Measurements from ENCODE around the gene DNM1. TPM values are rescaled to one million over a fixed set of nuclear protein-coding genes. Genes with fewer than 3 reads are reported as not detected.

Gene DNM1
- total and polyA plus RNA-seq, 2 of the 8 experiments (the other 6 are each of a cell fraction or from before 2014, with no cell fraction given) = 34.3 to 62.7 TPM

DNA sequence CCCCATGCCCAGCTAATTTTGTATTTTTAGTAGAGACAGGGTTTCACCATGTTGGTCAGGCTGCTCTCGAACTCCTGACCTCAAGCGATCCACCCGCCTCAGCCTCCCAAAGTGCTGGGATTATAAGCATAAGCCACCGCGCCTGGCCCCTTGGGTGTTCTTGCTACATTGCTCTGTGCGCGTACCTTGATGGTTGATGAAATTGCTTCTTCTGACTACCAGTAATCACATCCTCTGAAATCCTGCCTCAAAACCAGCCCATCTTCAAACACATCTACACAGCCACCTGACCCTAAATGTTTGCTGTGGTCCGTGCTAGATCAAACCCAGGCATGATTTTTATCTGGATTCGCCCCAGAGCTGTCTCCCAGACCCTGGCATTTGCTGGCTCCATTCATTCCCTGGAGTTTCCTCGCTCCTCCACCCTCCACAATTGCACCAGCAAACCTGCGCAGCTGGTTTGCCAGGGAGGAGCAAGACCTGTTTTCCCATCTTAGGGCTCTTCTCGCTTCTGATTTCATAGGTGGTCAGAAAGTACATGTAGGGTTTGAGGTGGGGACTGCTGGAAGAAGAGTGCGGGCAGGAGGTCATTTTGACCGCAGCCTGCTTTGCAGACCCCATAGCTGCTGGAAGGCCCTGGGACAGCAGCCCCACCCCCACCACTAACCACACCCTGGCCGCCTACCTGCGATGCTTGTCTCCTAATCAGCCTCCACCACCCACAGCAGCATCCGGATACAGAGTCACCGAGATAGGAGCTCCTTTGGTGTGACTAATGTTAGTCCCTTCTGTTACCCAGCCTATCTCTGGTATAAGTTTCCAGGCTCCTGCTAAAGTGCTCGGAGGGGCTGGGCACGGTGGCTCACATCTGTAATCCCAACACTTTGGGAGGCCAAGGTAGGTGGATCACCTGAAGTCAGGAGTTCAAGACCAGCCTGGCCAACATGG lies 95.6 kb downstream of the DNM1 start:
- H3K9ac ChIP-seq (replicated peaks in 1 of 4; ENCODE audit: extremely low read depth in 1 of 4, low read depth in 3 of 4, low read length in 3 of 4) = no peak overlapping the region
- no peaks in the 10 kb centered on the region for H3K79me1 ChIP-seq (ENCODE audit: low read depth, low read length)
- FAIRE-seq (no peak), DNase-seq (ENCODE audit: low read depth in 1 of 2, low spot score in 2 of 2) (no peak)
- H3K79me2 ChIP-seq (ENCODE audit: control insufficient read depth in 1 of 2, insufficient read depth in 2 of 2, low read length in 2 of 2) = no peaks in the 10 kb centered on the region
- no peak overlapping the region for H2AFZ ChIP-seq (ENCODE audit: low read length)
- no peak overlapping the region for H2BK5ac ChIP-seq (ENCODE audit: low read depth, low read length)
- no peak overlapping the region for H2BK12ac ChIP-seq (ENCODE audit: low read depth, low read length)
- no peak overlapping the region for H3K4ac ChIP-seq (replicated peaks; ENCODE audit: insufficient read length, low read depth, low read length)
- no peak overlapping the region for H3K4me2 ChIP-seq (ENCODE audit: insufficient read depth in 1 of 2, low read depth in 2 of 2, low read length in 2 of 2)
- no peak overlapping the region for H4K91ac ChIP-seq (replicated peaks; ENCODE audit: insufficient read length, low read length)
- CTCF ChIA-PET (ENCODE audit: partially characterized antibody) = interaction anchor here (0.7 to 8.1 kb wide), 10 partner anchors 8 to 140 kb away, joined by 3 to 88 read pairs (median 6); no protein-coding TSS in a partner anchor
- no peaks in the 10 kb centered on the region for H3K4me1 ChIP-seq (replicated peaks in 1 of 4; ENCODE audit: control insufficient read depth in 3 of 4, insufficient read depth in 4 of 4, low read length in 3 of 4)
- H2BK120ac ChIP-seq (replicated peaks; ENCODE audit: low read depth, low read length) = no peak overlapping the region
- no peaks in the 10 kb centered on the region for H3K9me3 ChIP-seq (ENCODE audit: insufficient read depth in 2 of 2, low read depth in 1 of 2, low read length in 1 of 2)
- H2AK5ac ChIP-seq (ENCODE audit: low read depth, low read length) = no peak overlapping the region
- no peak overlapping the region for H2BK15ac ChIP-seq (ENCODE audit: low read length)
- peaks cover 0 to 1% of the 10 kb centered on the region in 2 experiments for H4K20me1 ChIP-seq (replicated peaks in 1 of 2; ENCODE audit: control insufficient read depth in 1 of 2, insufficient read depth in 2 of 2, low read length in 2 of 2)
- H3K56ac ChIP-seq (replicated peaks; ENCODE audit: insufficient read length, low read depth, low read length) = no peak overlapping the region
- no peak overlapping the region for H4K8ac ChIP-seq (ENCODE audit: extremely low read depth, insufficient read depth, low read length)
- no peaks in the 10 kb centered on the region for H3K36me3 ChIP-seq (ENCODE audit: control insufficient read depth in 2 of 4, insufficient read depth in 4 of 4, low read length in 3 of 4)
- no peak overlapping the region for H3K4me3 ChIP-seq (ENCODE audit: extremely low read depth in 1 of 4, insufficient read depth in 2 of 4, low read depth in 3 of 4, low read length in 4 of 4)
- no peaks in the 10 kb centered on the region for H3K23me2 ChIP-seq (ENCODE audit: low read depth, low read length)
- no peak overlapping the region for H2BK20ac ChIP-seq (ENCODE audit: low read length)
- no peaks in the 10 kb centered on the region for H3K27me3 ChIP-seq (replicated peaks in 1 of 4; ENCODE audit: control insufficient read depth in 3 of 4, extremely low read depth in 1 of 4, insufficient read depth in 3 of 4, low read length in 3 of 4)
- H3K27ac ChIP-seq (ENCODE audit: low read depth, low read length) = no peak overlapping the region
- H3K23ac ChIP-seq (ENCODE audit: insufficient read length) = no peak overlapping the region
- no peak overlapping the region for H4K5ac ChIP-seq (ENCODE audit: insufficient read length, low read depth, low read length)
- WGBS, 2 experiments (ENCODE audit: extremely low coverage in 1 of 2, insufficient coverage in 1 of 2, insufficient read length in 1 of 2, insufficient replicate concordance in 2 of 2, low coverage in 1 of 2, low lambda C conversion rate in 2 of 2, missing lambda C conversion rate in 1 of 2) = 88% methylated on average over 20 of the region's 20 CpGs; no CpG with 5 or more reads in 1 of the 2 experiments
- POLR2A ChIA-PET (ENCODE audit: partially characterized antibody) = interaction anchor here (0.7 to 2.4 kb wide), 7 partner anchors 10 to 426 kb away, joined by 3 to 6 read pairs (median 3); no protein-coding TSS in a partner anchor
- no peak overlapping the region for H3K14ac ChIP-seq (ENCODE audit: insufficient read length)
- no peak overlapping the region for H3K18ac ChIP-seq (ENCODE audit: extremely low read depth, low read length)
